HG02840 (cell line): Measurements from ENCODE around the gene KIF3A.

Experiments
- ATAC-seq: cut with Tn5 transposase; IDR thresholded peaks from one replicate; pipeline ENCODE4 v1.9.1; 2021; ENCODE audit warnings: mild to moderate bottlenecking, moderate library complexity, moderate number of reproducible peaks; ENCODE audit not compliant: unreplicated experiment, low FRiP score

Gene KIF3A

DNA sequence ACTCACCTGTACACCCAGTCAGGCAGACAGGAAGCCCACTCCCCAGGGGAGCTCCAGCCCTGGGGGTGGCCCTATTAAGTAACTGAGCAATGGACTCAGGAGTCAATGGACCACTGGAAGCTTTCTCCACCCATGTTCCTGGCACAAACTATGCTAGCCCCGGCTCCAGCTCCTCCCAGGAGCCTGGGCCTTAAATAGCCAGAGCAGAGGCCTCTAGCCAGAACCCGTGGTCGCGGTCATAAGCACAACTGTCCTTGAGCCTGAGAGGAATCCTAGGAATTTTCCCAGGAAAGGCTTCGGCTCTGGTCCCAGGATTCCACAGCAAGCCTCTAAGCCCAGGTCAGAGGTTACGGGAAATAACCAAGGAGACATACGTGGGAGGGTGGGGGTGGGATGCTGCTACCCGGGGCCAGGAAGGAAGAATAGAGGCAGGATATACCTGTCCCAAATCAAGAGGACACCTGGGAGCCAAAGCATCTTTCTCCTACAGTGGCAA is 34.2 kb upstream of the KIF3A start:
- no peak for ATAC-seq

DNA sequence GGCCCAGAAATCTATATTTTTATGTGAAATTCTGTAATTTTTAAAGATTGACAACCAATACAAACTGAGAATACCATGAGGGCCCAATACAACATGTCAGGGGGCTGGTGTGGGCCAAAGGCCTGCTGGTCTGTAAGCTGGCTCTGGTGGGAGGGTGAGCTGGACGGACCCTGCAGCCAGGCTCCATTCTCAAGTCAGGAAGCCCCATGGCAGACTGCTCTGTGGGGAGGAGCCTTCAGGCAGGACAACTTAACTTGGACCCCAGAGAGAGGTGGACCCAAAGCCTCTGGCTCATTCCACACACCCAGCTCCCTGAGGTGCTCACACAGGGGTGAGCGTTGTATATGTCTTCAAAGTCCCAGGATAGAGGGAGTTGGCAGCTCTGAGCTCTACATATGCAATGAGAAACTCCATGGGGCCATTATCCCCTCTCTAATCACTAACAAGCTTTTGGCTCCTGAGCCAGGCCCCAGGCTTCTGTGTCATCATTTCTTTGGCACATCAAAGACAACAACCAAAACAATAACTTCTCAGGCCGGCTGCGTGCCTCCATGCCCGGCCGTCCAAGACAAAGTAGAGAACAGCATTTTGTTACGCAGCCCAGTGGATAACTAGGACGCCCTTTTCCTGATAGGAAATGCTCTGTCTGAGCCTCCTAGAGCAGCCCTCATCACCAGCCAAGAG is 33.3 kb upstream of the KIF3A start:
- ATAC-seq: no peak

DNA sequence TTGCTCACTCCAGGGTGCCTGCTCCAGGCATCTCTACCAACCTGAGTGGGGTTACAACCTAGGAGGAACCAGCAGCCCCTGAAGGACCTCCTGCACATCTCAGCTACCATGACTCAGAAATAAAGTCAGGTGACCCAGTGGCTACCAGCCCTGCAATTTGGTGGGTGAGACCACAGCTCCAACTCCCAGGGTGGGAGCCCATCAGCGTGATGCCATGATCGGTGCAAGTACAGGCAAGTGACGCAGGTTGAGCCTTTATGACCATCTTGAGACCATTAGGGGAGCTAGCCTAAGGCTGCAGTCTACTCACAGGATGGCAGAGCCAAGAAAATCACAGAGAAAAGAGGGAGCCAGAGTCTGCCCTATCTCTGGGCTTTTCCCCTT is 31.1 kb upstream of the KIF3A start:
- ATAC-seq: no peak

DNA sequence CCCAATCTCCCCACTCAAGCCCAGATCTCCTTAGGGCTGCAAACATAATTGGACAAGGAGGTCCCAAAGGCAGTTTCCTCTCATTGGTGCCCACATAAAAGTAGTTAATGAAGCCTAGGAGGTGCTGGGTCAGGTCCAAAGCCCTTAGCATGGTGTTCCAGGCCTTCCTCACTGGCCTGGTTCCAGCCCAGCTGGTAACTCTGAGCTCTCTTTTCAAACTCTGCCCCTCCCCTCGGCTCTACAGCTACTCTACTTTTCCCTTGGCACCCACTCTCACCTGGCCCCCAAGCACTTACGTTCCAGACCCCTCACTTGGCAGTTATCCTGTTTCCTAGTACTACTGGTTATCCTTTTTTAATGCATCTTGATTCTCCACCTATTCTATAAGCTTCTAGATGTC is 29.8 kb upstream of the KIF3A start:
- no peak for ATAC-seq

DNA sequence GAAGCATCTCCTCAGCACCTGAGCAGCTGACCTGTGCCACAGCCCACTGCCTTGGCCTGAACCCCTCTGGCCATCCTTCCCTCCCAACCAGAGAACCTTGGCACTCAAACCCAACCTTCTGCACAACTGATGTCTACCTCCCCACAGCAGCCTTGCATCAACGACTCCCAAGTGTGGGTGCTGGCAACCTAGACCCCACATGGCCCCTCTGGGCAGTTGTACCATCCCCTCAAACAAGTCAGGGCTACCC is 29.4 kb upstream of the KIF3A start:
- ATAC-seq: no peak

DNA sequence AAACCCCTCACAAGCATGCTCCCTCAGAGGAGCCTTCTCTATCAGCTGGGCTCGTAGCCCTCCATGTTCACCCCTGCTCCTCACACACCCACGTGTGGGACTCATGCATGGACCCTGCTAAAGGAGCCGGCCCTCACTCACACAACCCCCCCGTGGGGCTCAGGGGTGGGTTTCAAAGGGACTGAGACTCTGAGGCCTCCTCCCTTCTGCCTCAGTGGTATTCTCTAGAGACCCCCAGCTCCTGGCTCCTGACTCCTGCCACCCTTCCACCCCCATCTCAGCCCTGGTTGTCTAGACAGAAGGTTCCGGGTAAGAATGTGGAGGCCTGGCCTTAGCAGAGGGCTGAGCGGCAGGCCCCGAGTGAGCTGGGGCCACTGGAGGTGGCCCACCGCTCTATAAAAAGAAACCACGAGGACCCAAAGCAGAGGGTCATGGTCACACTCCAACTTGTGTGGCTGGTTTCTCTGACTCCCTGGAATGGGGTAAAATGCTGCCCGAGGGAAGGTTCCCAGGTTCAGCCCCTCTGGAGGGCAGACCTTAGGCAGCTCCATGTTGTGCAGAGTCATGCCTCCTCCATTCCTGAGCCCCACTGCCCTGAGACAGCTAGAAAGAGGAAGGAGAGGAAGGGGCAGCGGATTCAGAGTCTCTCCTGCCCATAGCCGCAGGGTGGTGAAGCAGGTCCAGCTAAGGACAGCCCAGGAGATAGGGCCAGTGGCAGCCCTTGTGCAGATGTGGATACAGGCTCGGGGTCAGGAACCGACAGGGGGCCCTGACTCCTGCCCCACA is 28.9 kb upstream of the KIF3A start:
- ATAC-seq: no peak

DNA sequence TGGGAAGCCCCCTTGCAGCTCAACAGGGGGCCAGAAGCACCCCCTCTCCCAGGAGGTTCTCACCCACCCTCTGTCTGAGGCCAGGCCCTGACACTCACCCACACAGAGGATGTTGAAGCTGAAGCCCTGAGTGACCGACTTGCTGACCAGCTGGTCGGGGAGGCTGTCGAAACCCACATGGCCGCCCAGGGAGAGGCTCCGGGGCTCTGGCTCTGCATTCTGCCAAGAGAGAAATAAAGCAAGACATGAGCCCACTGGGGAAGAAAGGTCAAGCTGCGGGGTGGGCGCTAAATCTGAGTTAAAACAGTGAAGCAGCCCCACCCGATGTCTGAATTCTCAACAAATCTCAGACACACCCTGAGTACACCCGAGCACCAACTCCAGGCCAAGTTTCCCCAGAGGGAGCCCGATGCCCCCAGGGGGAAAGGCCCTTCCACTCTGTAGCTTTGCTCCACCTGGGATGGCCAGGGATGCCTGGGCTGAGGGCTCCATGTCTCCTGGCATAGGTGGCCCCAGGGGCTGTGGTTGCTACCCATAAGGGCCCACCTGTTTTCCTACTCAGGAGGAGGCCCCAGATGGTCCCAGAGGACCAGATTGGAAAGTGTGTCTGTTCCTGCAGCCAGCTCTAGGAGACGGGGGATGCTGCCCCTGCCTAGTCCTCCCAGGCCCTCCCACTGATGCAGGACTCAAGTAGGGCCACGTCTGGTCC is 28.1 kb upstream of the KIF3A start:
- ATAC-seq: no peak

DNA sequence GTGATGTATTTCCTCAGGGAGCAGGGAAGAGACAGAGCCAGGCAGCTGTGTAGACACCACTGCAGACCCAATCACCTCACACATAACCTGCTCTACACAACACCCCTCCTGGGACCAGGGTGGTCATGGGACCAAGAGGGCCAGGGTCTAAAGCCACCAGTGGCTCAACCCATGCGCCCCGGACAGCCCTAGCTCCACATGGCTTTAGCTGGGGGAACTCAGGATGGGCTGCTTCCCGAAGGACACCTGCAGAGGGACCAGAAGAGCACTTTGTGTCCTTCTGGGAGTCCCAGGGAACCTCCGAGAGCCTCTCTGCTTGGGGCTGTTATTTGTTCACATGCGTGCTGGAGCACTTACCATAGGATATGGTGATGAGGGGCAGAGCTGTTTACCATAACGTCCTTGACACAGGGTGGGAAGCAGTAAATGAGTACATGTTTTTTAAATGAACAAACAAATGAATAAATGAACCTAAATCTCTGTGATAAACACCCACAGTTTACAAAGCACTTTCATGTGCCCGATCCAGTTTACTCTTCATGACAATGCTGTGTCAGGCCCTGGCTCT is 27.4 kb upstream of the KIF3A start:
- no peak for ATAC-seq

DNA sequence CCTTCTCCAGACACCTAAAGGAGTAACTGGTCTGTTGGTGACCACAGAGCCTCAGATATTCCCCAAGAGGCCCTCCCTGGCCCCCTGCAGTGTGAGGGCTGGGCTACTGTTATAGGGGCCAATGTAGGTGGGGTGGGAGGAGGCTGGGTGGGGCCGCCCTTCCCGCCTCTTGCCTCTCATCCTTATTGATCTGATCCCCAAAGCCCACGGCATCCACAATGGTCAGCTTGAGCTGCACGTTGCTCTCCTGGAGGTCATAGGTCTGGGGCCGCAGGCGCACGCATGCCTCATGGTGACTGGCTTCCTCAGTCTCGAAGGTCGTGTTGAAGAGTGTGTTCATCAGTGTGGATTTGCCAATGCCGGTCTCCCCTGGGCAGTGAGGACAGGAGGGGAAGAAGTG is 26.7 kb upstream of the KIF3A start:
- ATAC-seq: no peak

DNA sequence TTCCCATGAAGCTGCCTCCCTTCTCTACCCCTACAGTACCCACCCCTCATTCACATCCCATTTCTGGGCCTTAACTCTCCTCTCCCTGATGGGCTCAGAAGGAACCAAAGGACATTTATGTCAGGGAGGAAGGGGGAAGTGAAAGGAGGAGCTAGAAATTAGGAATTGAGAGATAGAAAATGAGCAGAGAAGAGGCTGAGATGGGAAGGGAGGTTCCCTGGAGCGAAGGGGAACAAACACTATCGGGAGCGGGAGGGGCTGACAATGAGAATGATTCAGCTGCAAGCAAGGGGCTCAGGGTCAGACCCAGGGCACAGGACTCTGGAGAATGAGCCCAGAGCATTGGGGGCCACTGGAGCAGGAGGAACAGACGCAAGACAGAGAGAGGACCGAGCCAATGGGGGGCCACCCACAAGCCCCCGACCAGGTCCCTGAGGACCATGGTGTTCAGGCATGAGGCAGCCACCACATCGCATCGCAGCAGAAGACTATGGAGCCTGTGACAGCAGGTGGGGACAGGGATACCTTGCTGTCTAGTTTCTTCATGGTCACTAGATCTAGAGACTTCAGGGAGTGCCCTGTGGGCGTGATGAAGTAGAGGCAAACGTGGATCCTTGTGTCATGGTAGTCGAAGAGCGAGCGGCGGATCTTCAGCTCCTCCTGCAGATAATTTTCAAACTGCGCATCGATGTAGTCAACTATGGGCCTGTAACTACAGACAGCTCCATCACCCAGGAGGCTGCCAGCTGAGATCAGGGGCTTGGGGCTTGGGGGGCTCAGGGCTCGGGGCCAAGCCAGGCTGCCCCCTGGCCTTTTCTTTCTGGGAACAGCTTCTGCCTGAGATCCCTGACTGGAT is 26.1 kb upstream of the KIF3A start:
- ATAC-seq: no peak

DNA sequence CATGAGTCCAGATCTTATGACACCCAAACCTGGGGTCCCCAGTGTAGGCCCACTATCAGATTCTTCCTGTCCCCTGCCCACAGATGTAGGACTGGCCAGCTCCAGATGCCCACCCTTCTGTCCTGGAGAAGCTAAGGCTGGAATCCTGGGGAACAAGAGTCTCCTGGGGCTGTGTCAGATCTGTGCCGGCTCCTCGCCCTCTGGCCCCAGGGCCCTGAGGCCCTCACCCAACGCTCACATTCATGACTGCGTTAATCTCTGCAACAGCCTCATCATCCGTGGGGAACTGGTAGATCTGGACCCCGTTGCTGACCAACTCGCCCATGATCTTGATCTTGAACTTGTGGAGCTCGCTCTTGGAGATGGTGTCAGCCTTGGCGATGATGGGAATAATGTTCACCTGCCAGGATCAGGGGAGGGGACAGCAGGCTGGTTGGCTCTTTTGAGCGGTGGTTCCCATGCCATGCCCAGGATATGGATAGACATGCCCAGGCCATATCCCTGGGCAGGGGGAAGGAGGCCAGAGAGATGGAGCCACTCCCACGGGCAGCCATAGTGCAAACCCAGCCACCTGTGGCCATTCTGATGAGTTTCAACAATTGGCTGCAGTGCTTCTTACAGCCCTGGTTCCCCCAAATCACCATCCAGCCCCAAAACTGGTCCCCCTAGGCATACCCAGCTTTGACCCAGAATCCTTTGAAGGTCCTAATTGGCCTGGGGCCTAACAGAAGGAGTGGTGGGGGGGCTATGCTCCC is 25.1 kb upstream of the KIF3A start:
- ATAC-seq: no peak

DNA sequence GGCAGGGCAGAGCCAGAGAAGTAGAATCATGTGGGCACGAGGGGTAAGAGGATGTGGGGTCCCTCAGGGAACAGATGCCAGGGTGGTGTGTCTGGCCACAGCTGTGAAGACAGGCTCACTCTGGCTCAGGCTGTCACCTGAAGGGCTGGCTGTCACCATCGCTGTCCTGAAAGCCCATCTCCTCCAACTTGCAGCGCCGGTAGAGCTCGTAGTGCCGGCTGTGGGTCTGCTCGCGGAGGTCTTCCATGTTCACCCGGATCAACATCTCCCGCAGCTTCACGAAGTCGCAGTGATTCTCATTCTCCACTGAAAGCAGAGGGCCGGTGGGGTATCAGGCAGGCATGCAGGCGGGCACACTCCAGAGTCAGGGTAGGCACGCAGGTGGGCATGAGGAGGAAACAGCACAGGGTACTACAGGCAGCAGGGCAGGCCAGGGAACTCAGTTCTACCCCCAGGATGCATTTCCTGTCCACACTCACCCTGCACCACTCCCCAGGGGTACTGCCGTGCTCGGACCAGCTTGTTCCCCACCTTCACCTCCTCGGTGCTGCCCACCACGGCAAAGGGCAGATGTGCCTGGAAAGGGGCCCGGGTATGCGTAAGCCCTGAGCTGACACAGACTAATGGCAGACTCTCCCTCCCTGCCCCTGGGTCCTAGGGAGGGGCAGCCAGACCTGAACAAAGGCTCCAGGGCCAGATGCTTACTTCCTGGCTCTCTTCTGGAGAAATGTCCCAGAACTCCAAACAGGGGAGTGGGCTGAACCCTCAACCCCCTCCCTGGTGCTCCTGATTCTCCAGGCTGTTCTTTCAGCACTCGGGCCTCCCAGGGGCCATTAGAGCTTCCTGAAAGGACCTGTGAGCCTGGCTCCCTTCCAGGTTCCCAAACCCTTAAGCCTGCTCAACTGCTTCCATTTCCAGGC is 24.2 kb upstream of the KIF3A start:
- ATAC-seq: no peak

DNA sequence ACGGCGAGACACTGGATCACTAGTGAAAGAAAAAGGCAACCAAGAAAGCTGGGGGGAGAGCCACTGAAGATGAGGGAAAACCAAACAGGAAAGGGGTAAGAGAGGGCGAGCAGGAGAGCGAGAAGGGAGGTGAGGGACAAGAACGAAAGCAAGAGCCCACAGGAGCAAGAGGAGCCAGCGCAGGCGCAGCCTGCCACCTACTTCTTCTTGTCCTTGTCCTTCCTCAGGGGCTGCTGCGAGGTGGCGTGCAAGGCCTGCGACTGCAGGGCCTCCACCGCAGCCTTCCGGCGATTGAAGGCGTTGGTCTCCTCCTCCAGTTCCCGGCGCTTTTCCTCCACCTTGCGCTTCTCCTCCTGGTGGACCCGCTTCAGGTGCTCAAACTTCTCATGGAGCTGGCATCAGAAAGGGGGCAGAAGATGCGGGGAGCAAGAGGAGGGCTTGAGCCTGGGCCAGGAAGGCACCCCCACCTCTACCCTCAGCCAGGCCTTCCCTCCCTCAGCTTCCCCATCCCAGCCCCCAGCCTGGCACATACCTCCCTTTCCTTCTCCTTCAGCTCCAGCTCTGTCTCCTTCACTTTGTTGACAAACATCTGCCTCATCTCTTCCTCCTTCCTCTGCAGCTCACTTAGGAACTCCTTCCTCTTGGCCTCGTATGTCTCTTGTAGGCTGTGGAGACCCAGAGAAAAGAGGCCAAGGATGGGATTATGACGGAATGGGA is 23.4 kb upstream of the KIF3A start:
- no peak for ATAC-seq

DNA sequence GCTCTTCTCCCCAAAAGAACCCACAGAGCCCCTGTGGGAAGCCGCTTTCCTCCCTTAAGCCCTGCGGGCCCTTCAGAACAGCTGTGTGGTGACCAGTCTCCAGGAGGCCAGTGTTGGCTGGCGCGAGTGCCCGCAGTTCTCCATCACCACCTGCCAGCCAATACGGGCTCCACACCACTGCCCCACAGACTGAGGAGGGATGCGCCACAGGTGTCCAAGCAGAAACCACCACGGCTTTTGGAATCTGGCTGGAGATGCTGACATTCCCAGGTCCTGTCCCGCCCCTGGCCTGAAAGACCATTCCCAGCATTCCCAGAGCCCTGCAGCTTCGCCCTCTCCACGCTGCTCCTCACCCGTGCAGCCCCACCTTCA is 22.7 kb upstream of the KIF3A start:
- no peak for ATAC-seq

DNA sequence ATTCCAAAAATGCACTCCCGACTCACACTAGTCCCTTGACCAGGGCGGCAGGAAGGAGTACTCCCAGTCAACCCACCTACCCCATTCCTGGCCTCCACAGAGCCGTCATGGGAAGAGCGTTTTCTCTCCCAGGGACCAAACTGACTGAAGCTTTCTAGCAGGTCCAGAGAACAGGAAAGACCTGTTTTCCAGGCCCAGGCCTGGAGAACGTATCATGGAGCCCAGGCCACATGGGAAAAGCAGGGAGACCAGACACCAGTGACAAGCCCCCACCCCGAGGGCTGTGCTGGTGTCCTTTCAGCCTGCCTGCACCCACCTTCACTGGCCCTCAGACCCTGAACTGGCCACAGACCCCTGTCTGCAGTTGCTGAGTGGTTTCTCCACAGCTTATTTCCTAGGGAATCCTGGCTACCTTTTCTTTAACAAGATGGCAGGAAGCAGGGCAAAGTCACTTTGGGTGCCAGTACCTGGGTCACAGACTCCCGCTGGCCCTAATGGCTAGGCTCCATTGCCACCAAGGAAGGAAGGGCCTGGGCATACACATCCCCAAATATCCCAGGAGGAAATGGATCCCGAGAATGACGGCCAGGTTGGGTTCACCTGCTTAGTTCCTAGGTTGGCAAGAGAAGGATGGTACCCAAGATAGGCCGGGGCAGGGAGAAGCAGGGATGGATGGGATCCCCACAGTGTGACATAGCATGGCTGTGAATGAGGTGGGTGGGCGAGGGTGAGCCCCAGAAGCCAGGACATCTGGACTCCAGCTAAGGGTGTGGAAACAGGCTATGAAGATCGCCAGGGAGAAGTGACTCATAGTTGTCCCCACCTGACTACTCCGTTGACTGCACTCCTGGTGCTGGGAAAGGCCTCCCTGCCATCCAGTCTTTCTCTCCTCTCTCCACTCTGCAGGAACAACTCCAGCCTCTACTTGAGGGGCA is 22.0 kb upstream of the KIF3A start:
- no peak for ATAC-seq

DNA sequence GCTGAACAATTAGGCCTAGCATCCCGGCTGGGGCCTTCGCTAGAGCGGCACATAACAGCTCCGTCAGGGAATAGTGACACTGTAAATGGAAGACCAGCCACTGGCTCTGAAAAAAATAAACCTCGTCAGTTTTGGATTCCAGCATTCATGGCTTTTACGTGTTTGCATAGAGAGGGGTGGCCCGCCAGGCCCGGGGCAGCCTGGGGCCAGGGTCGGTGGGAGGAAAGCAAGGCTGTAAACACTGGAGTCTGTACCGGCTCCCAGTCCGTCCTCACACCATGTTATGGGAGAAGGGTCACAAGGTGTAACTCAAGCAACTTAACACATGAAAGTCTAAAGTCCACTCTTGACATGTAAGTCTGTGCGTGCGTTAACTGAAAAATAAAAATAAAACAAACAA is 21.1 kb upstream of the KIF3A start:
- no peak for ATAC-seq

DNA sequence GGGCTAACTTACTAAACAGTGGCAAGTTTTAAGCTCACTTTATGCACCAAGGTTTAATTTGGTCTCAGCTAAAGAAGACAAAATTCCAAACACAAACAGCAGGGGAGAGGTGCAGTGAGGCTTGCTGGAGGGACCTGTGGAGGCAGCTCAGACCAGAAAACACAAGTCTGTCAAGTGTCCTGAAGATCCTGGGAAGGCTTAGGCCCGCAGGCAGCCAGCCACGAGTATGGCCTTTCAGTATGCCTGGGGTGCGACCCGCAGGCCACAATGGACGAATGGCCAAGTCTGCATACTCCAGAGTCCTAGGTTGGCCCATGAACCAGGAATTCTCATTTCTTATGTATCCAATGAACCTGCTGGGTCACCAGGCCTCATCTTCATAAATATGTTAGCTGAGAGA is 19.2 kb upstream of the KIF3A start:
- no peak for ATAC-seq
